T-helper 1 cell treated with Interleukin-12 subunit alpha and Interleukin-12 subunit beta and Interleukin-4 antibody, amounts not matched to agents 30 μg/mL and 1 μg/mL, for 36 hours (primary cell): ENCODE measurements around the gene ADARB2.
"Not testable (repeated sequence)": the region's sequence is repeated elsewhere in the genome, so short reads cannot be mapped to it uniquely, and the experiment has no call there.

Experiments used
- H3K27ac Mint-ChIP-seq: one replicate; pipeline ENCODE4 v1.8.0; 2021; ENCODE audit warnings: mild to moderate bottlenecking, mixed read lengths
- H3K27me3 Mint-ChIP-seq: one replicate; pipeline ENCODE4 v1.8.0; 2021; ENCODE audit warnings: low read depth, mixed read lengths
- H3K36me3 Mint-ChIP-seq: one replicate; pipeline ENCODE4 v1.8.0; 2021; ENCODE audit warnings: low read depth, mixed read lengths
- H3K4me1 Mint-ChIP-seq: one replicate; pipeline ENCODE4 v1.8.0; 2021; ENCODE audit warnings: low read depth, mixed read lengths
- H3K4me3 Mint-ChIP-seq: one replicate; pipeline ENCODE4 v1.8.0; 2021; ENCODE audit warnings: mild to moderate bottlenecking, moderate library complexity, mixed read lengths
- H3K9me3 Mint-ChIP-seq: one replicate; pipeline ENCODE4 v1.8.0; 2021; ENCODE audit warnings: mixed read lengths

The ADARB2 gene

GRCh38 chr10:1467334-1468076, 269.8 kb downstream of the ADARB2 start:
- Mint-ChIP-seq H3K4me3 (no peak overlapping the region), H3K9me3 (no peaks in the 10 kb centered on the region), H3K4me1 (no peaks in the 10 kb centered on the region), H3K27ac (no peak overlapping the region), H3K27me3 (no peaks in the 10 kb centered on the region), H3K36me3 (no peaks in the 10 kb centered on the region)

GRCh38 chr10:1465993-1466764, 271.1 kb downstream of the ADARB2 start:
- no peaks in the 10 kb centered on the region for H3K36me3 Mint-ChIP-seq
- no peak overlapping the region for H3K4me3 Mint-ChIP-seq
- no peaks in the 10 kb centered on the region for H3K9me3 Mint-ChIP-seq
- no peak overlapping the region for H3K27ac Mint-ChIP-seq
- no peaks in the 10 kb centered on the region for H3K4me1 Mint-ChIP-seq
- H3K27me3 Mint-ChIP-seq, result no peaks in the 10 kb centered on the region

DNA sequence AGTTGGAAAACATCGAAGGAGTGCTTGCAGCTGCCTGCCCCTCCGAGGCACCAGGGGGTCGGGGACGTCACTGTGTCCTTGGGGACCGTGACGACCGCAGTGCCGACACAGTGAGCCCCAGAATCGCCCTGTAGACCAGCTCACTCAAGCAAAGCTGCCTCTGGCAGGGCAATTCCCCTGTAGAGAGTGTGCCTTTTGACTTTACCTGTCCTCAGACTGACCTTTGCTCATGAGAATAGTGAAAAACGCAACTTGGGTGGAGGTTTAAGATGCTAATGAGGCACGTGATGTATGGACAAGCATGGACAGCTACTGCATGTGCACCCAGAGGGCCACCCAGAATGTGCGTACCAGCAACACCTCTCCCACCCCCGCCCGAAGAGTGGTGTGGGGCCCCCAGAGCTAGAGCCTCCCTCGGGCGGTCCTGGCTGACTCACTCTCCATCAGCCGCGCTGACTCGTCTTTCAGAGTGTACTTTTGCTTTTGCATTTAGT, 271.9 kb downstream of the ADARB2 start:
- Mint-ChIP-seq H3K9me3 (no peaks in the 10 kb centered on the region), H3K4me1 (no peaks in the 10 kb centered on the region), H3K36me3 (no peaks in the 10 kb centered on the region), H3K27ac (no peak overlapping the region), H3K27me3 (no peaks in the 10 kb centered on the region), H3K4me3 (no peak overlapping the region)

GRCh38 chr10:1464881-1465417, 272.4 kb downstream of the ADARB2 start:
- Mint-ChIP-seq H3K27ac (no peak overlapping the region), H3K36me3 (no peaks in the 10 kb centered on the region), H3K9me3 (no peaks in the 10 kb centered on the region), H3K27me3 (no peaks in the 10 kb centered on the region), H3K4me1 (no peaks in the 10 kb centered on the region), H3K4me3 (no peak overlapping the region)

DNA sequence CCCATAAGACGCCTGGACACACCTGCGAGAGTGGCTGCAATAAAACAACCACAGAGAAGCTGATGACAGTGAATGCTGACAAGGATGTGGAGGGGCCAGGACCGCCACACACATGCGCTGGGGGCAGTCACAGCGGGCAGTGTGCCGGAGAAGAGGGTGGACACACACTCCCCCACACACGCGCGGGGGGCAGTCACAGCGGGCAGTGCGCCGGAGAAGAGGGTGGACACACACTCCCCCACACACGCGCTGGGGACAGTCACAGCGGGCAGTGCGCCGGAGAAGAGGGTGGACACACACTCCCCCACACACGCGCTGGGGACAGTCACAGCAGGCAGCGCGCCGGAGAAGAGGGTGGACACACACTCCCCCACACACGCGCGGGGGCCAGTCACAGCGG, 273.4 kb downstream of the ADARB2 start:
- not testable (repeated sequence) for H3K4me3 Mint-ChIP-seq, H3K9me3 Mint-ChIP-seq, H3K36me3 Mint-ChIP-seq, H3K27me3 Mint-ChIP-seq, H3K4me1 Mint-ChIP-seq, H3K27ac Mint-ChIP-seq

DNA sequence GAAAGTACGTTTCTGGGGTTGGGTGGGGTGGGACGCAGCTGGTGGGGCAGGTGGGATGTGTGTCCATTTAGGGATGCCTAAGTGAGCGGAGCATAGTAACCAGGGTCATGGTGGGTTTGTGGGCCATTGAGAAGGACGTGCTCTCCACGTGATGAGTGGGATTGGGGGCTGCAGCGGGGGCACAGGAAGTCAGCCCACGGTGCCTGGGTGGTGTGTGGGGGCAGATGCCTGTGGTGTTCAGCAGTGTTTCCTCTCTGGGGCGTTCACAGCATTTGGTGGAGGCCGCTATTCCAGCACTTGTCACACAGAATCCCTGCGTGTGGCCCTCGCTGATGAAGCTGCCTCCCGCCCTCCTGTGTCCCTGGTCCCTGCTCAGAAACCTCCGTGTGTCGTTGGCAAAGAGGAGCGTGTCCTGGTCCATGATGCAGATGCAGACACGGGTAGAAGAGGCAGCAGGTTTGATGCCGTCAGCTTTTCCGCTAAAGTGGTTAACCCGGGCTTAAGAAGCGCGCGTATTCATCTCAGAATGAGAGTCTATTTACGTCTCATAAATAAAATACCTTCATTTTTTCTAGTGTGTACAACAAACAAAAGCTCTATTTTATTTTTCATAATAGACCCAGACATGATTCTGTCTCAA, 274.2 kb downstream of the ADARB2 start:
- Mint-ChIP-seq H3K27ac (no peak overlapping the region), H3K36me3 (no peaks in the 10 kb centered on the region), H3K9me3 (no peaks in the 10 kb centered on the region), H3K4me3 (no peak overlapping the region), H3K4me1 (no peaks in the 10 kb centered on the region), H3K27me3 (no peaks in the 10 kb centered on the region)

DNA sequence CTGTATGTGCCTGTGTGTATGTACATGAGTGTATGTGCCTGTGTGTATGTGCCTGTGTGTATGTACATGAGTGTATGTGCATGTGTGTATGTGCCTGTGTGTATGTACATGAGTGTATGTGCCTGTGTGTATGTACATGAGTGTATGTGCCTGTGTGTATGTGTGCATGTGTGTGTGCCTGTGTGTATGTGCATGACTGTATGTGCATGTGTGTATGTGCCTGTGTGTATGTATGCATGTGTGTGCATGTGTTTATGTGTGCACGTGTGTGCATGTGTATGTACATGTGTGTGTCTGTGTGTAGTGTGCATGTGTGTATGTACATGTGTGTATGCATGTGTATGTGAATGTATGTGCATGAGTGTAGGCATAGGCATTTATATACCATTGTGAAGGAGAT, 274.8 kb downstream of the ADARB2 start:
- Mint-ChIP-seq H3K4me3 (no peak overlapping the region), H3K4me1 (no peaks in the 10 kb centered on the region), H3K9me3 (no peaks in the 10 kb centered on the region), H3K36me3 (no peaks in the 10 kb centered on the region), H3K27me3 (no peaks in the 10 kb centered on the region), H3K27ac (no peak overlapping the region)

DNA sequence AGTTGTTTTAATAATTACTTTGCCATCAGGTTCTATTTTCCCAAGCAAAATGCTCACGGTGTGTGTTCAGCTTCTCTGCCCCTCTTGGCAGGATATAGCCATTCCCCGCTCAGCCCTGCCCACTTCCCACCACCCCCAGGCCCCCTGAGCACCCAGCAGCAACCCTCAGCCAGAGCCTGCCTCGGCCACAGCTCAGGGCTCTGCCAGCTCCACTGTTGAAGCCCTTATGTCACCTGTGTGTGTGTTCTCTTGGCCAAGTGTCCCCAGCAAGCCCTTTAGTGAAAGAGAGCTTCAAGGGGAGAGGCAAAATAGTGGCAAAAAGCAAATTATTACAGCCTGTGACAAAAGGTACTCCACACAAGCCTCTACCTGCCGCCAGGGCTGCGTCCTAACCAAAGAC, 275.3 kb downstream of the ADARB2 start:
- Mint-ChIP-seq H3K27me3 (no peaks in the 10 kb centered on the region), H3K4me1 (no peaks in the 10 kb centered on the region), H3K36me3 (no peaks in the 10 kb centered on the region), H3K4me3 (no peak overlapping the region), H3K9me3 (no peaks in the 10 kb centered on the region), H3K27ac (no peak overlapping the region)

DNA sequence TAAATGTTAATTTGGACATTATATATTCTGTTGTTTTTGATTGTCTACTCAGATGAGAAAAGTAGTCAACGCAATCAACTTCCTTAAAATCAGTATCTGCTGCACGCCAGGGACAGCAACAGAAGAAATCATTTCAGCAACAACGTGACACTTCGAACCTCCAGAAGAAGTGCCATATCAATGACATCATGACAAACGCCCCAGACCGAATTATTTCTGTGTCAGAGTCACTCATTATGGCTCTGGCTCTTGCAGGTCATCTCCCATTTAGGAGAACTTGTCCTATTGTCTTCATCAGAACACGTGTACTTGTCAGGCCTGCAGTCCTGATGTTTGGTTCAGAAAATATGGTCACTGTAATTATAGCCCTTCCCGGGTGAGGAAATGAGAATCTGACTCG, 276.3 kb downstream of the ADARB2 start:
- Mint-ChIP-seq H3K4me1 (no peaks in the 10 kb centered on the region), H3K9me3 (no peaks in the 10 kb centered on the region), H3K4me3 (no peak overlapping the region), H3K27ac (no peak overlapping the region), H3K36me3 (no peaks in the 10 kb centered on the region), H3K27me3 (no peaks in the 10 kb centered on the region)

DNA sequence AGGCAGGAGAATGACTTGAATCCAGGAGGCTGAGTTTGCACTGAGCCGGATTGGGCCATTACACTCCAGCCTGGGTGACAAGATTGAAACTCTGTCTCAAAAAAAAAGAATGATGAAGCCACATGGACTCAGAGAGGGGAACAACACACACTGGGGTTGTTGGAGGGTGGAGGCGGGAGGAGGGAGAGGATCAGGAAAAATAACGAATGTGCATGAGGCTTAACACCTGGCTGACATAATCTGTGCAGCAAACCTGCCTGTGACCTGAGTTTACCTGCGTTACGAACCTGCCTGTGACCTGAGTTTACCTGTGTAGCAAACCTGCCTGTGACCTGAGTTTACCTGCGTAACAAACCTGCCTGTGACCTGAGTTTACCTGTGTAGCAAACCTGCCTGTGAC, 277.7 kb downstream of the ADARB2 start:
- not testable (repeated sequence) for H3K27me3 Mint-ChIP-seq, H3K4me3 Mint-ChIP-seq

DNA sequence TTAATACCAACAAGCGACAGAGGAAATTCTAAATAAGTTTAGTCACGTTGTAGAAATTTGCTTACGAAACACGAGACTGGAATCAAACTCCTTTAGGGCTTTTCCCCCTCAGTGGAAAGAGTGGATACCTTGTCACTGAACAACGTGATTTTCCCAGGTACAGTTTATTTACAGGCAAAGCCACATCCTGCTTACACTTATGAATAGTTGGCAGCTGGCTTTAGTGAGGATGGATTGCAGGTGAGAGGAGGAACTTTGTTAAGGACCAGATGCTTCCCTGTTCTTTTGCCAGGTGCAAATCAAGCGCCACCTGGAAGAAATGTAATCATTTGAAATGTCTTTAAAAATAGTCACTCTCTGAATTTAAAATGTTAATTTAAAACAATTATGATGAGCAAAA, 282.4 kb downstream of the ADARB2 start:
- H3K4me1 Mint-ChIP-seq, result peaks cover 2% of the 10 kb centered on the region
- H3K27me3 Mint-ChIP-seq, result no peaks in the 10 kb centered on the region
- no peak overlapping the region for H3K4me3 Mint-ChIP-seq
- H3K9me3 Mint-ChIP-seq, result peaks cover 13% of the 10 kb centered on the region
- H3K27ac Mint-ChIP-seq, result no peak overlapping the region
- H3K36me3 Mint-ChIP-seq, result no peaks in the 10 kb centered on the region

More for the DNA sequence above, 277.7 kb downstream of the ADARB2 start:
- not testable (repeated sequence) for H3K9me3 Mint-ChIP-seq, H3K4me1 Mint-ChIP-seq, H3K27ac Mint-ChIP-seq, H3K36me3 Mint-ChIP-seq

- Mint-ChIP-seq H3K9me3 (peaks cover 13% of the 10 kb centered on the region), H3K27me3 (no peaks in the 10 kb centered on the region), H3K36me3 (no peaks in the 10 kb centered on the region), H3K4me3 (no peak overlapping the region), H3K4me1 (peaks cover 2% of the 10 kb centered on the region), H3K27ac (no peak overlapping the region)
Measured at GRCh38 chr10:1454428-1454827, 282.9 kb downstream of the ADARB2 start.

GRCh38 chr10:1452777-1453176, 284.5 kb downstream of the ADARB2 start:
- no peak overlapping the region for H3K27ac Mint-ChIP-seq
- peaks cover 13% of the 10 kb centered on the region for H3K9me3 Mint-ChIP-seq
- no peaks in the 10 kb centered on the region for H3K36me3 Mint-ChIP-seq
- H3K27me3 Mint-ChIP-seq, result no peaks in the 10 kb centered on the region
- H3K4me1 Mint-ChIP-seq, result peaks cover 2% of the 10 kb centered on the region
- no peak overlapping the region for H3K4me3 Mint-ChIP-seq

- Mint-ChIP-seq H3K4me1 (peaks cover 2% of the 10 kb centered on the region), H3K36me3 (no peaks in the 10 kb centered on the region), H3K4me3 (no peak overlapping the region), H3K9me3 (peaks cover 13% of the 10 kb centered on the region), H3K27ac (no peak overlapping the region), H3K27me3 (no peaks in the 10 kb centered on the region)
Measured at GRCh38 chr10:1451941-1452340, 285.4 kb downstream of the ADARB2 start.
